Liver (tissue), 9 donors: ENCODE results near the gene FUOM. TPM values are rescaled to one million over a fixed set of nuclear protein-coding genes. Genes with fewer than 3 reads are reported as not detected.

Experiments used
- DNase-seq: peaks from one replicate; pipeline ENCODE4 v3.0.0-alpha.2; 2017; ENCODE audit warnings: low spot score
- H3K27ac ChIP-seq, 2 donors: one replicate each; pipeline ENCODE4 v1.7.0; 2013; ENCODE audit warnings: inconsistent platforms in 2 of 2, low read length in 2 of 2, control low read depth in 1 of 2, low read depth in 1 of 2, mild to moderate bottlenecking in 1 of 2
- H3K27me3 ChIP-seq, 4 donors: one replicate each; pipeline versions ENCODE4 v1.6.1 to v1.7.0; 2013; ENCODE audit warnings: low read length in 3 of 4, inconsistent platforms in 1 of 4, mild to moderate bottlenecking in 1 of 4, moderate library complexity in 1 of 4; ENCODE audit not compliant: control insufficient read depth in 4 of 4, insufficient read depth in 4 of 4
- H3K36me3 ChIP-seq, 4 donors: one replicate each; pipeline versions ENCODE4 v1.6.1 to v1.7.0; 2013; ENCODE audit warnings: low read length in 3 of 4, mild to moderate bottlenecking in 3 of 4, low read depth in 1 of 4, moderate library complexity in 1 of 4; ENCODE audit not compliant: control insufficient read depth in 4 of 4, insufficient read depth in 3 of 4
- H3K4me1 ChIP-seq, 4 donors: one replicate each; pipeline versions ENCODE4 v1.6.1 to v1.7.0; 2013; ENCODE audit warnings: low read length in 3 of 4, mild to moderate bottlenecking in 3 of 4, moderate library complexity in 1 of 4; ENCODE audit not compliant: control insufficient read depth in 4 of 4, insufficient read depth in 4 of 4
- H3K4me3 ChIP-seq, 3 donors: one replicate each; pipeline versions ENCODE4 v1.6.1 to v1.7.0; 2013; ENCODE audit warnings: low read length in 3 of 3, control low read depth in 1 of 3, low read depth in 1 of 3, mild to moderate bottlenecking in 1 of 3
- H3K9ac ChIP-seq, 2 donors: one replicate each; pipeline ENCODE4 v1.7.0; 2013; ENCODE audit warnings: low read length in 2 of 2, mild to moderate bottlenecking in 2 of 2, moderate library complexity in 2 of 2, control low read depth in 1 of 2, low read depth in 1 of 2
- H3K9me3 ChIP-seq, 4 donors: one replicate each; pipeline versions ENCODE4 v1.6.1 to v1.7.0; 2013; ENCODE audit warnings: low read length in 3 of 4; ENCODE audit not compliant: control insufficient read depth in 4 of 4
- EGR1 ChIP-seq, 2 donors: IDR thresholded peaks; 2 replicates each; pipeline ENCODE4 v1.6.1; 2016 to 2018; ENCODE audit warnings: antibody characterized with exemption in 2 of 2, low read depth in 2 of 2
- FOXA1 ChIP-seq: IDR thresholded peaks from 2 replicates; pipeline ENCODE4 v1.6.1; 2016; ENCODE audit warnings: antibody characterized with exemption
- GABPA ChIP-seq, 2 donors: IDR thresholded peaks in 1 of 2; conservative IDR thresholded peaks in 1 of 2; 2 replicates each; pipeline ENCODE4 v1.6.1; 2016; ENCODE audit warnings: antibody characterized with exemption in 2 of 2, mild to moderate bottlenecking in 1 of 2, moderate library complexity in 1 of 2
- HNF4A ChIP-seq, 2 donors: conservative IDR thresholded peaks; 2 replicates each; pipeline ENCODE4 v1.6.1; 2016; ENCODE audit warnings: antibody characterized with exemption in 2 of 2, mild to moderate bottlenecking in 2 of 2
- HNF4G ChIP-seq: IDR thresholded peaks from 2 replicates; pipeline ENCODE4 v1.6.1; 2016; ENCODE audit warnings: antibody characterized with exemption
- JUND ChIP-seq, 2 donors: IDR thresholded peaks; 2 replicates each; pipeline ENCODE4 v1.6.1; 2016; ENCODE audit warnings: antibody characterized with exemption in 2 of 2
- NR2F2 ChIP-seq: IDR thresholded peaks from 2 replicates; pipeline ENCODE4 v1.6.1; 2016; ENCODE audit warnings: antibody characterized with exemption
- RXRA ChIP-seq, 2 donors: IDR thresholded peaks; 2 replicates each; pipeline ENCODE4 v1.6.1; 2017 to 2018; ENCODE audit warnings: antibody characterized with exemption in 2 of 2, mild to moderate bottlenecking in 1 of 2
- SP1 ChIP-seq: IDR thresholded peaks from 2 replicates; pipeline ENCODE4 v1.6.1; 2018; ENCODE audit warnings: antibody characterized with exemption, mild to moderate bottlenecking
- TAF1 ChIP-seq: conservative IDR thresholded peaks from 2 replicates; pipeline ENCODE4 v1.6.1; 2016; ENCODE audit warnings: antibody characterized with exemption, mild to moderate bottlenecking
- WGBS: extraction: QIAGEN DNeasy Blood & Tissue Kit; methylation state at CpG from one replicate; pipeline ENCODE4 v1.1.7; 2013; 5-methylcytosine and 5-hydroxymethylcytosine counted together
- polyA plus RNA-seq, 2 donors: library from polyadenylated mRNA; stranded (reverse) in 1 of 2; unstranded in 1 of 2; fragments of 200-250 nt in 1 of 2; fragments of >200 nt in 1 of 2; fragmentation: Nextera tagmentation in 1 of 2; extraction: Ambion mirVana in 1 of 2; gene quantifications; one replicate each; pipeline versions ENCODE4 v1.2.1 to v1.2.3, GENCODE V29; 2013 to 2015
- total RNA-seq, 2 donors: library from RNA; depleted of rRNA; stranded (reverse); fragments of >200 nt; gene quantifications; one replicate each; pipeline ENCODE4 v1.2.3, GENCODE V29; 2014
- TF ChIP-seq, protein P1 (sequence below): IDR thresholded peaks from 2 replicates; pipeline ENCODE4 v1.6.1; 2016; ENCODE audit warnings: antibody characterized with exemption
- TF ChIP-seq, protein P2 (sequence below): IDR thresholded peaks from 2 replicates; pipeline ENCODE4 v1.6.1; 2016; ENCODE audit warnings: antibody characterized with exemption, mild to moderate bottlenecking
- TF ChIP-seq, protein P3 (sequence below): fragments of 150-350 bp; IDR thresholded peaks from 2 replicates; pipeline ENCODE4 v1.5.1; 2017; ENCODE audit warnings: improper control_type of control experiment, low read depth, low read length; ENCODE audit not compliant: missing input control
- TF ChIP-seq, protein P4 (sequence below): IDR thresholded peaks from 2 replicates; pipeline ENCODE4 v1.6.1; 2016; ENCODE audit warnings: antibody characterized with exemption
- donor health status: healthy.
- donor health status: healthy.
- donor health status: healthy.
- donor health status: healthy.
- donor health status: healthy.

The FUOM gene
- total and polyA plus RNA-seq, 4 donors = 24.3 to 194 (median 96.0) TPM

DNA sequence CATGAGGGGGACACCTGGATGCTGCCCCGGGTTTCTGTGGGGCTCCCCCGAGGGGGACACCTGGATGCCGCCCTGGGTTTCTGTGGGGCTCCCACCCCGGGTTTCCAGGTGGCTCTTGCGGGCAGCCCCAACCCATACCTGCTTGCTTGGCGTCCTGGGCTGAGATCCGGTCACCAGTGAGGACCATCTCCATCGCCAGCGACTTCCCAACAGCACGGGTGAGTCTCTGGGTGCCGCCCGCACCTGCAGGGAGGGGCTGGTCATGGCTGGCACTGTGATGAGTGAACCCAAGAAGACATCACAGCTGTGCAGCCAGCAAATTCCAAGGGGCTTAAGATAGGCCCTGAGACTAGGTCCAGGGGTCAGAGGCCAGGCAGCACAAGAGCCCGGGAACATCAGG, 8.9 kb upstream of the FUOM start:
- 96% methylated on average over 13 of the region's 13 CpGs for WGBS
- Histone ChIP-seq H3K9ac (no peak overlapping the region), H3K27ac (no peak overlapping the region), H3K4me3 (no peak overlapping the region), H3K27me3 (no peaks in the 10 kb centered on the region), H3K4me1 (peaks cover 0 to 27% (median 13%) of the 10 kb centered on the region in 4 donors), H3K9me3 (no peaks in the 10 kb centered on the region), H3K36me3 (peaks cover 36 to 73% (median 62%) of the 10 kb centered on the region in 4 donors)
- DNase-seq = no peak
- TF ChIP-seq EGR1 (IDR thresholded peaks at IDR 0.05; ENCODE audit: low read depth in 2 of 2) = no peak
- TF ChIP-seq, protein P1, sequence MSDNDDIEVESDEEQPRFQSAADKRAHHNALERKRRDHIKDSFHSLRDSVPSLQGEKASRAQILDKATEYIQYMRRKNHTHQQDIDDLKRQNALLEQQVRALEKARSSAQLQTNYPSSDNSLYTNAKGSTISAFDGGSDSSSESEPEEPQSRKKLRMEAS = no peak
- TF ChIP-seq, protein P2, sequence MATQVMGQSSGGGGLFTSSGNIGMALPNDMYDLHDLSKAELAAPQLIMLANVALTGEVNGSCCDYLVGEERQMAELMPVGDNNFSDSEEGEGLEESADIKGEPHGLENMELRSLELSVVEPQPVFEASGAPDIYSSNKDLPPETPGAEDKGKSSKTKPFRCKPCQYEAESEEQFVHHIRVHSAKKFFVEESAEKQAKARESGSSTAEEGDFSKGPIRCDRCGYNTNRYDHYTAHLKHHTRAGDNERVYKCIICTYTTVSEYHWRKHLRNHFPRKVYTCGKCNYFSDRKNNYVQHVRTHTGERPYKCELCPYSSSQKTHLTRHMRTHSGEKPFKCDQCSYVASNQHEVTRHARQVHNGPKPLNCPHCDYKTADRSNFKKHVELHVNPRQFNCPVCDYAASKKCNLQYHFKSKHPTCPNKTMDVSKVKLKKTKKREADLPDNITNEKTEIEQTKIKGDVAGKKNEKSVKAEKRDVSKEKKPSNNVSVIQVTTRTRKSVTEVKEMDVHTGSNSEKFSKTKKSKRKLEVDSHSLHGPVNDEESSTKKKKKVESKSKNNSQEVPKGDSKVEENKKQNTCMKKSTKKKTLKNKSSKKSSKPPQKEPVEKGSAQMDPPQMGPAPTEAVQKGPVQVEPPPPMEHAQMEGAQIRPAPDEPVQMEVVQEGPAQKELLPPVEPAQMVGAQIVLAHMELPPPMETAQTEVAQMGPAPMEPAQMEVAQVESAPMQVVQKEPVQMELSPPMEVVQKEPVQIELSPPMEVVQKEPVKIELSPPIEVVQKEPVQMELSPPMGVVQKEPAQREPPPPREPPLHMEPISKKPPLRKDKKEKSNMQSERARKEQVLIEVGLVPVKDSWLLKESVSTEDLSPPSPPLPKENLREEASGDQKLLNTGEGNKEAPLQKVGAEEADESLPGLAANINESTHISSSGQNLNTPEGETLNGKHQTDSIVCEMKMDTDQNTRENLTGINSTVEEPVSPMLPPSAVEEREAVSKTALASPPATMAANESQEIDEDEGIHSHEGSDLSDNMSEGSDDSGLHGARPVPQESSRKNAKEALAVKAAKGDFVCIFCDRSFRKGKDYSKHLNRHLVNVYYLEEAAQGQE = no peak
- TF ChIP-seq GABPA (IDR thresholded peaks at IDR 0.05 in 1 of 2, conservative IDR thresholded peaks at IDR 0.05 in 1 of 2) = no peak
- TF ChIP-seq HNF4A (conservative IDR thresholded peaks at IDR 0.05) = no peak
- no peak for TF ChIP-seq RXRA (IDR thresholded peaks at IDR 0.05)

DNA sequence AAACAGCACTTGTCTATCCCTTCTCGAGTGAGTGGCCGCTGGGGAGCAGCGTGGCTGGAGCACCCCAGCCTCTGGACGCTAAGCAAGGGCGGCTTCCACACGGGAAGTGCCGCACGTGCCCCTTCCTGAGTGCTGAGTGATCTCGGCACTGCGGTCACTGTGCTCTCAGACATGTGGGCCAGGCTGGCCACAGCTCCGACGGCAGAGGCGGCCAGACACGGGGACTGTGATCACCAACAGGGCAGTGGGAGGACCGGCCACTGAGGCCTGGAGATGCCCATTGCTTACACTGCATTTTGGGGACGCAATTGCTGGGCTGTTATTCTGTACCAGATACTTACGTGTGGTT, 8.3 kb upstream of the FUOM start:
- Histone ChIP-seq H3K27ac (no peak overlapping the region), H3K36me3 (peaks cover 36 to 76% (median 62%) of the 10 kb centered on the region in 4 donors), H3K9ac (no peak overlapping the region), H3K4me1 (peaks cover 0 to 22% (median 12%) of the 10 kb centered on the region in 4 donors), H3K9me3 (no peaks in the 10 kb centered on the region), H3K27me3 (no peaks in the 10 kb centered on the region), H3K4me3 (no peak overlapping the region)
- 87% methylated on average over 17 of the region's 17 CpGs for whole genome bisulfite sequencing
- TF ChIP-seq RXRA (IDR thresholded peaks at IDR 0.05) = no peak
- no peak for TF ChIP-seq EGR1 (IDR thresholded peaks at IDR 0.05; ENCODE audit: low read depth in 2 of 2)
- TF ChIP-seq, protein P3, sequence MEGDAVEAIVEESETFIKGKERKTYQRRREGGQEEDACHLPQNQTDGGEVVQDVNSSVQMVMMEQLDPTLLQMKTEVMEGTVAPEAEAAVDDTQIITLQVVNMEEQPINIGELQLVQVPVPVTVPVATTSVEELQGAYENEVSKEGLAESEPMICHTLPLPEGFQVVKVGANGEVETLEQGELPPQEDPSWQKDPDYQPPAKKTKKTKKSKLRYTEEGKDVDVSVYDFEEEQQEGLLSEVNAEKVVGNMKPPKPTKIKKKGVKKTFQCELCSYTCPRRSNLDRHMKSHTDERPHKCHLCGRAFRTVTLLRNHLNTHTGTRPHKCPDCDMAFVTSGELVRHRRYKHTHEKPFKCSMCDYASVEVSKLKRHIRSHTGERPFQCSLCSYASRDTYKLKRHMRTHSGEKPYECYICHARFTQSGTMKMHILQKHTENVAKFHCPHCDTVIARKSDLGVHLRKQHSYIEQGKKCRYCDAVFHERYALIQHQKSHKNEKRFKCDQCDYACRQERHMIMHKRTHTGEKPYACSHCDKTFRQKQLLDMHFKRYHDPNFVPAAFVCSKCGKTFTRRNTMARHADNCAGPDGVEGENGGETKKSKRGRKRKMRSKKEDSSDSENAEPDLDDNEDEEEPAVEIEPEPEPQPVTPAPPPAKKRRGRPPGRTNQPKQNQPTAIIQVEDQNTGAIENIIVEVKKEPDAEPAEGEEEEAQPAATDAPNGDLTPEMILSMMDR = no peak
- TF ChIP-seq, protein P4, sequence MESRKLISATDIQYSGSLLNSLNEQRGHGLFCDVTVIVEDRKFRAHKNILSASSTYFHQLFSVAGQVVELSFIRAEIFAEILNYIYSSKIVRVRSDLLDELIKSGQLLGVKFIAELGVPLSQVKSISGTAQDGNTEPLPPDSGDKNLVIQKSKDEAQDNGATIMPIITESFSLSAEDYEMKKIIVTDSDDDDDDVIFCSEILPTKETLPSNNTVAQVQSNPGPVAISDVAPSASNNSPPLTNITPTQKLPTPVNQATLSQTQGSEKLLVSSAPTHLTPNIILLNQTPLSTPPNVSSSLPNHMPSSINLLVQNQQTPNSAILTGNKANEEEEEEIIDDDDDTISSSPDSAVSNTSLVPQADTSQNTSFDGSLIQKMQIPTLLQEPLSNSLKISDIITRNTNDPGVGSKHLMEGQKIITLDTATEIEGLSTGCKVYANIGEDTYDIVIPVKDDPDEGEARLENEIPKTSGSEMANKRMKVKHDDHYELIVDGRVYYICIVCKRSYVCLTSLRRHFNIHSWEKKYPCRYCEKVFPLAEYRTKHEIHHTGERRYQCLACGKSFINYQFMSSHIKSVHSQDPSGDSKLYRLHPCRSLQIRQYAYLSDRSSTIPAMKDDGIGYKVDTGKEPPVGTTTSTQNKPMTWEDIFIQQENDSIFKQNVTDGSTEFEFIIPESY = no peak
- TF ChIP-seq TAF1 = no peak
- TF ChIP-seq, protein P2 = no peak
- TF ChIP-seq SP1 = no peak
- TF ChIP-seq HNF4A (conservative IDR thresholded peaks at IDR 0.05) = no peak
- no peak for TF ChIP-seq FOXA1
- TF ChIP-seq JUND (IDR thresholded peaks at IDR 0.05) = no peak
- no peak for TF ChIP-seq HNF4G
- no peak for TF ChIP-seq NR2F2
- no peak for DNase-seq
